ENCODE results near the gene ZNF396. TPM values are rescaled to one million over a fixed set of nuclear protein-coding genes. Genes with fewer than 3 reads are reported as not detected.

Gene ZNF396
- total RNA-seq: 1.5 and 2.2 TPM in 2 replicates

GRCh38 chr18:35376742-35377695, at the start of gene ZNF396:
TSS of gene ZNF396 (minus strand) at chr18:35377337. CDS start at chr18:35374292, 3,045 bp downstream.
- Mint-ChIP-seq H3K4me1 (peaks cover 11% of the 10 kb centered on the region), H3K27me3 (no peaks in the 10 kb centered on the region), H3K27ac (peak within 1 kb of the TSS; percentile 47), H3K9me3 (no peaks in the 10 kb centered on the region), H3K36me3 (ENCODE audit: low read depth) (no peaks in the 10 kb centered on the region), H3K4me3 (peak within 1 kb of the TSS; percentile 89)
- ChIA-PET POLR2A (interaction anchor here (0.5 to 1.7 kb wide), 2 partner anchors 33 to 36 kb away, joined by 3 to 8 read pairs; partner anchors contain the start of gene ZNF24), CTCF (interaction anchor here (1.0 kb wide), 1 partner anchor 9 kb away, joined by 3 read pairs; no protein-coding TSS in a partner anchor)
- ATAC-seq (ENCODE audit: low read depth) (peak; percentile 72), DNase-seq (peak; percentile 68)
- TF ChIP-seq CTCF (IDR thresholded peaks at IDR 0.05): no peak
- intact Hi-C loops (cut with micrococcal nuclease): loop anchor here (1.0 to 5.0 kb wide), 4 partner anchors 33 to 752 kb away; partner anchors contain the start of genes ELP2, RMP24, RPRD1A and SLC39A6

GRCh38 chr18:35426786-35427185, 49.6 kb upstream of the ZNF396 start:
- ATAC-seq (ENCODE audit: low read depth): no peak
- H3K27me3 Mint-ChIP-seq: no peaks in the 10 kb centered on the region
- no peak for TF ChIP-seq CTCF (IDR thresholded peaks at IDR 0.05)

GRCh38 chr18:35424356-35424755, 47.2 kb upstream of the ZNF396 start:
- Mint-ChIP-seq H3K27ac (no peak overlapping the region), H3K27me3 (no peaks in the 10 kb centered on the region), H3K9me3 (peaks cover 2% of the 10 kb centered on the region), H3K36me3 (ENCODE audit: low read depth) (no peaks in the 10 kb centered on the region), H3K4me3 (no peak overlapping the region), H3K4me1 (no peaks in the 10 kb centered on the region)
- TF ChIP-seq CTCF (IDR thresholded peaks at IDR 0.05): no peak
- intact Hi-C loops (cut with micrococcal nuclease): no loop called here
- POLR2A ChIA-PET: no interaction called here
- CTCF ChIA-PET: no interaction called here
- ATAC-seq (ENCODE audit: low read depth) (no peak), DNase-seq (no peak)

More at GRCh38 chr18:35426786-35427185, 49.6 kb upstream of the ZNF396 start:
- H3K36me3 Mint-ChIP-seq (ENCODE audit: low read depth): no peaks in the 10 kb centered on the region
- DNase-seq: no peak
- no peaks in the 10 kb centered on the region for H3K4me1 Mint-ChIP-seq
- H3K27ac Mint-ChIP-seq: no peak overlapping the region
- POLR2A ChIA-PET: no interaction called here
- H3K4me3 Mint-ChIP-seq: no peak overlapping the region
- CTCF ChIA-PET: no interaction called here
- intact Hi-C loops (cut with micrococcal nuclease): no loop called here
- peaks cover 2% of the 10 kb centered on the region for H3K9me3 Mint-ChIP-seq

GRCh38 chr18:35422237-35422636, 45.1 kb upstream of the ZNF396 start:
- H3K36me3 Mint-ChIP-seq (ENCODE audit: low read depth): no peaks in the 10 kb centered on the region
- intact Hi-C loops (cut with micrococcal nuclease): no loop called here
- CTCF ChIA-PET: no interaction called here
- TF ChIP-seq CTCF (IDR thresholded peaks at IDR 0.05): no peak
- peaks cover 5% of the 10 kb centered on the region for H3K9me3 Mint-ChIP-seq
- ATAC-seq (ENCODE audit: low read depth): no peak
- DNase-seq: no peak
- H3K27ac Mint-ChIP-seq: no peak overlapping the region
- no peaks in the 10 kb centered on the region for H3K27me3 Mint-ChIP-seq
- H3K4me3 Mint-ChIP-seq: no peak overlapping the region
- POLR2A ChIA-PET: interaction anchor here (0.6 to 2.3 kb wide), 2 partner anchors 75 to 182 kb away, joined by 4 to 5 read pairs; partner anchors contain the start of genes INO80C and ZNF397
- no peaks in the 10 kb centered on the region for H3K4me1 Mint-ChIP-seq

GRCh38 chr18:35418610-35419009, 41.5 kb upstream of the ZNF396 start:
- Mint-ChIP-seq H3K4me1 (peaks cover 22% of the 10 kb centered on the region), H3K27ac (no peak overlapping the region), H3K36me3 (ENCODE audit: low read depth) (no peaks in the 10 kb centered on the region), H3K9me3 (peaks cover 8% of the 10 kb centered on the region), H3K27me3 (no peaks in the 10 kb centered on the region), H3K4me3 (no peak overlapping the region)
- ChIA-PET POLR2A (no interaction called here), CTCF (no interaction called here)
- no peak for DNase-seq
- no peak for TF ChIP-seq CTCF (IDR thresholded peaks at IDR 0.05)
- intact Hi-C loops (cut with micrococcal nuclease): no loop called here
- no peak for ATAC-seq (ENCODE audit: low read depth)
